Measurements from ENCODE around the gene POM121. TPM values are rescaled to one million over a fixed set of nuclear protein-coding genes. Genes with fewer than 3 reads are reported as not detected.
"Not testable (repeated sequence)": the region's sequence is repeated elsewhere in the genome, so short reads cannot be mapped to it uniquely, and the experiment has no call there.

The POM121 gene
- total RNA-seq, 2 donors from 2014 or later: 19.5 to 41.4 TPM

DNA sequence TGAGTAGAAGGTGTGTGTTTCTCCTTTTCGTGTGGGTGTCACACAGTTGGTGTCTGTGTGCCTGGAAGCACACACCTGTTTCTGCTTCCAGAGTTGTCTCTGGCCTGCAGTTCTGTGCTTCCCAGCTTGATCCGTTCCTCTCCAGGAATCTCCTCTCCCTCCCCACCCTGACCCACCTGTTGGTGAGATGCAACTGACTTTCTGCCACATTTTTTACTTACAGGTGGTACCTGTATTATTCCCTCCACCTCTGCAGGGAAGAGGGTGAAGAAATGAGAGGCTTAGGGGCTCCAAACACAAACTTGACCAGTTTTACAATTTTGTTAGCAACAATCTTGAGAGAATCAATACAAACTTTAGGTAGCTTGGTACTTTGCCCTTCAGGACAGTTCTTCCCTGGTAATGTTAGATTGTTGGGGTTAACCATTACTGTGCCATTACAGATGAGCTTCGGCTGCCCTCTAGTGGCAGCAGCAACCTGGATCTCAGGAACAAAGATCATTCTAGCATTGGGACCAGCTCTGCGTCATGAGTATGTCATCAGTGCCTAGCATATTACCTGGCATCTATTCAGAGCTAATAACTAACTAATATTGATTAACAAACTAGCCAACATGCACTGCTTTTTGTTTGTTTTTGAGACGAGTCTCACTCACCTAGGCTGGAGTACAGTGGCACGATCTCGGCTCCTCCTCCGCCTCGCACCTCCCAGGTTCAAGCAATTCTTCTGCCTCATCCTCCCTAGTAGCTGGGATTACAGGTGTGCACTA, 10.0 kb upstream of the POM121 start:
- peak in 3 of 4 experiments; percentile 39 to 58 (median 46) for TF ChIP-seq CTCF (IDR thresholded peaks at IDR 0.05)
- H3K36me3 ChIP-seq; intact Hi-C loops (cut with DNase I); H3K9me3 ChIP-seq; H3K4me1 ChIP-seq (replicated peaks); H3K4me3 ChIP-seq; H3K27ac ChIP-seq; H3K27me3 ChIP-seq (replicated peaks; ENCODE audit: insufficient read depth): not testable (repeated sequence)
- peak; percentile 13 for DNase-seq (ENCODE audit: low spot score)
- WGBS: 65% methylated on average over 9 of the region's 9 CpGs

DNA sequence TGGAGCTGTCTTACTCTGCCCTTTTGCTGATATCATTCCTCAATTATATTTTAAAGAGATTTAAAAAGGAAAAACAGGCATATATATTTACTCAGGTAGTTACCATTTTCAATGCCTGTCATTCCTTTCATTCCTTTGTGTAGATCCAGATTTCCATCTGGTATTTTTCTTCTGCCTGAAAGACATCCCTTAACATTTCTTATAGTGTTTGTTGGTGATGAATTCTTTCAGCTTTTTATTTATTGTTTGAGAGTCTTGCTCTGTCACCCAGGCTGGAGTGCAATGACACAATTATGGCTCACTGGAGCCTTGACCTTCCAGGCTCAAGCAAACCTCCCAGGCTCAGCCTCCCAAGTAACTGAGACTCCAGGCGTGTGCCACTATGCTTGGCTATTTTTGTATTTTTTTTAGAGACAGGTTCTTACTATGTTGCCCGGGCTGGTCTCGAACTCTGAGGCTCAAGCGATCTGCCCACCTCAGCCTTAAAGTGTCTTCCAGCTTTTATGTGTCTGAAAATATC, 5.6 kb upstream of the POM121 start:
- TF ChIP-seq POLR2AphosphoS5 (IDR thresholded peaks at IDR 0.05): no peak
- TF ChIP-seq CTCF (IDR thresholded peaks at IDR 0.05): no peak
- no peak for TF ChIP-seq POLR2A (IDR thresholded peaks at IDR 0.05)
- H3K27ac ChIP-seq: no peak overlapping the region
- H3K36me3 ChIP-seq: no peaks in the 10 kb centered on the region
- H3K9me3 ChIP-seq: no peaks in the 10 kb centered on the region
- no peak overlapping the region for H3K4me3 ChIP-seq
- H3K4me1 ChIP-seq (replicated peaks): no peaks in the 10 kb centered on the region
- DNase-seq (ENCODE audit: low spot score): no peak
- 93% methylated on average over 4 of the region's 4 CpGs for WGBS
- intact Hi-C loops (cut with DNase I): no loop called here
- no peaks in the 10 kb centered on the region for H3K27me3 ChIP-seq (replicated peaks; ENCODE audit: insufficient read depth)

- Histone ChIP-seq H3K4me1 (replicated peaks) (no peaks in the 10 kb centered on the region), H3K27me3 (replicated peaks; ENCODE audit: insufficient read depth) (no peaks in the 10 kb centered on the region), H3K36me3 (peaks cover 0 to 7% of the 10 kb centered on the region in 2 donors), H3K4me3 (peak overlapping the region; percentile 69 to 74), H3K27ac (peak overlapping the region; percentile 77 to 78), H3K9me3 (no peaks in the 10 kb centered on the region)
- TF ChIP-seq CTCF (IDR thresholded peaks at IDR 0.05) (no peak), POLR2A (IDR thresholded peaks at IDR 0.05) (no peak), POLR2AphosphoS5 (IDR thresholded peaks at IDR 0.05) (no peak)
- under 1% methylated on average over 5 of the region's 5 CpGs for whole genome bisulfite sequencing
- intact Hi-C loops (cut with DNase I): loop anchor here (10.0 kb wide), 1 partner anchor 100 kb away; the partner anchor contains the start of gene TYW1B
- DNase-seq (ENCODE audit: low spot score): no peak
Measured at GRCh38 chr7:72924386-72924732, 536 bp upstream of the POM121 start.

DNA sequence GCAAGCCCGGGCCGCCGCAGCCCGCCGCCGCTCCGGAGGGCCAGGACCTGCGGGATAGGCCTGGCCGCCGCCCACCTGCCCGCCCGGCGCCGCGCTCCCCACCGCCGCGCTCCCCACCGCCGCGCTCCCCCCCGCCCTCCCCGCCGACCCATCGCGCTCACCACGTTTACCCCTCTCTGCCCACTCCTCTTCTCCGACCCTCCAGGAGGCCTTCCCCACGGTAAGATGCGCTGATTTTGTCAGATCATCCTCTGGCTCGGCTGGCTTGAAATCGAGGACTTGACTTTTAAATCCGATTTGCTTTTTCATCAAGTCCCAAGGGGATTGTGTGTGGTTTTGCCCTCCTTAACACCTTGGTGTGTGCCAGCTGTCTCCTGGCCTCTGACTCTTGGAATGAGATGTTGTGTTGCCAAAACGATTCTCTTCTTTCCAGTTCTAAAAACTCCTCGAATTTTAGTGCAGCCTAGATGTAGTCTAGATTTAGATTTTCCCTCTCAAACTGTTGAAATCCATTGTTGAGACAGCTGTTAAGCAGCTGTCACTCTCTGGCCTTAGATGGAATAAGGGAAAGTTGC, 738 bp downstream of the POM121 start:
- Histone ChIP-seq H3K9me3 (no peaks in the 10 kb centered on the region), H3K4me3 (peak overlapping the region; percentile 69 to 74), H3K27me3 (replicated peaks; ENCODE audit: insufficient read depth) (no peaks in the 10 kb centered on the region), H3K27ac (peak overlapping the region; percentile 77 to 78), H3K4me1 (replicated peaks) (no peaks in the 10 kb centered on the region), H3K36me3 (peaks cover 0 to 12% of the 10 kb centered on the region in 2 donors)
- WGBS: 0% methylated on average over 7 of the region's 35 CpGs
- TF ChIP-seq POLR2AphosphoS5 (IDR thresholded peaks at IDR 0.05) (no peak), POLR2A (IDR thresholded peaks at IDR 0.05) (no peak), CTCF (IDR thresholded peaks at IDR 0.05) (no peak)
- DNase-seq (ENCODE audit: low spot score): no peak
- intact Hi-C loops (cut with DNase I): loop anchor here (10.0 kb wide), 1 partner anchor 101 kb away; the partner anchor contains the start of gene TYW1B

GRCh38 chr7:72927791-72928190, 2.9 kb downstream of the POM121 start:
- not testable (repeated sequence) for H3K4me1 ChIP-seq (replicated peaks); H3K4me3 ChIP-seq; H3K27me3 ChIP-seq (replicated peaks; ENCODE audit: insufficient read depth); H3K9me3 ChIP-seq; DNase-seq (ENCODE audit: low spot score); H3K27ac ChIP-seq
- WGBS: 93% methylated on average over 6 of the region's 6 CpGs
- H3K36me3 ChIP-seq: peaks cover 0 to 14% of the 10 kb centered on the region in 2 donors
- intact Hi-C loops (cut with DNase I): loop anchor here (10.0 kb wide), 1 partner anchor 103 kb away; the partner anchor contains the start of gene TYW1B

DNA sequence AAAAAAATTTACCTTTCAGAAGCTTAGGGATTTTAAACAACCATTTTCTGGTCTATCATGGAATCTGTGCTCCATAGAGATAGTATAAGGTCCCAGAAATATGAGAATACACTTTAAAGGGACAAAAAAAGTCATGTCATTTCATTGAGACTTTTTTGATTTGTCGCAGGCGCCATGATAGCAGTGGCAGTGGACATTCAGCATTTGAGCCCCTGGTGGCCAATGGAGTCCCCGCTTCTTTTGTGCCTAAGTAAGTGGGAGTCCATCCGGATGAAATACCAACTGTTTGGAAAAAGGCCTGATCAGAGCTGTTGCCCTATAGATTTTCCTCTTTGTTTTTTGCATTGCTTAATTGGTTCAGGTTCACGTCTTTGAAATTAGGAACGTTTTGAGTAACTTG, 3.3 kb downstream of the POM121 start:
- H3K4me1 ChIP-seq (replicated peaks); H3K9me3 ChIP-seq; H3K27me3 ChIP-seq (replicated peaks; ENCODE audit: insufficient read depth); DNase-seq (ENCODE audit: low spot score); H3K27ac ChIP-seq; H3K4me3 ChIP-seq: not testable (repeated sequence)
- 93% methylated on average over 6 of the region's 6 CpGs for WGBS
- intact Hi-C loops (cut with DNase I): loop anchor here (10.0 kb wide), 1 partner anchor 103 kb away; the partner anchor contains the start of gene TYW1B
- peaks cover 0 to 14% of the 10 kb centered on the region in 2 donors for H3K36me3 ChIP-seq

GRCh38 chr7:72942022-72942705, 17.3 kb downstream of the POM121 start:
- DNase-seq (ENCODE audit: low spot score); H3K4me3 ChIP-seq; H3K4me1 ChIP-seq (replicated peaks); intact Hi-C loops (cut with DNase I); H3K27me3 ChIP-seq (replicated peaks; ENCODE audit: insufficient read depth); H3K27ac ChIP-seq; H3K9me3 ChIP-seq: not testable (repeated sequence)
- 81% methylated on average over 5 of the region's 20 CpGs for WGBS
- peaks cover 0 to 11% of the 10 kb centered on the region in 2 donors for H3K36me3 ChIP-seq

Measured in prostate gland (tissue), 2 donors.